NCI-H1436 (cell line): Measurements from ENCODE around the gene TBX22.
"Not testable (repeated sequence)": the region's sequence is repeated elsewhere in the genome, so short reads cannot be mapped to it uniquely, and the experiment has no call there.

Experiments used
- DNase-seq: peaks from one replicate; lab custom pipeline; 2025; lab: John Stamatoyannopoulos, UW

TBX22 gene

GRCh38 chrX:80014141-80014940, at the start of gene TBX22:
Gene TBX22 (plus strand): TSS chrX:80014753. CDS start chrX:80022270, 7,517 bp downstream.
- DNase-seq: no peak

GRCh38 chrX:79975605-79976004, 38.9 kb upstream of the TBX22 start:
- DNase-seq: no peak

GRCh38 chrX:80004458-80004857, 10.1 kb upstream of the TBX22 start:
- no peak for DNase-seq

GRCh38 chrX:80011522-80011921, 3.0 kb upstream of the TBX22 start:
- DNase-seq: no peak

GRCh38 chrX:80016182-80016581, 1.6 kb downstream of the TBX22 start:
- DNase-seq: no peak

GRCh38 chrX:80021621-80022020, 7.1 kb downstream of the TBX22 start:
- DNase-seq: no peak

- DNase-seq: no peak
Observed at GRCh38 chrX:80022363-80023031, 7.9 kb downstream of the TBX22 start.

- no peak for DNase-seq
Observed at GRCh38 chrX:80026116-80026515, 11.6 kb downstream of the TBX22 start.

GRCh38 chrX:80066156-80066555, 51.6 kb downstream of the TBX22 start:
- not testable (repeated sequence) for DNase-seq

- DNase-seq: not testable (repeated sequence)
Observed at GRCh38 chrX:80075625-80076024, 61.1 kb downstream of the TBX22 start.
